ENCODE results near the gene CLCN6.

DNA sequence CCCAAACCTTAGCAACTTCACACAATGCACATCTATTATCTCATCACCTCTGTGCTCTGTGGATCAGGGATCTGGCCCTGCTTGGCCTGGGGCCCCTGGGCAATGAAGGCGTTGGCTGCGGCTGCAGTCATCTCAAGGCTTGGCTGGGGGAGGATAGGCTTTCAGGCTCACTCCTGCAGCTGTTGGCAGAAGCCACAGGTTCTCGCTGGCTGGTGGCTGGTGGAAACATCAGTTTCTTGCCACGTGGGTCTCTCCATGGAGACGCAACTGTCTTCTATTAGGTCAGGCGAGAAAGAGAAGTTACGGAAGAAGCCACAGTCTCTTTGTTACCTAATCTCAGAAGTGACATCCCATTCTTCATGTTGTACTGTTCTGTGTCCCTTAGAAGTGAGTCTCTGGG, 45.2 kb downstream of the CLCN6 start:
- TF ChIP-seq ZBTB7A (IDR thresholded peaks at IDR 0.05; ENCODE audit: low read depth), result no peak
- no peak for TF ChIP-seq FOXM1 (IDR thresholded peaks at IDR 0.05; ENCODE audit: borderline replicate concordance, low read depth)
- no peak for TF ChIP-seq TEAD4 (IDR thresholded peaks at IDR 0.05)
- TF ChIP-seq TAF1 (IDR thresholded peaks at IDR 0.05; ENCODE audit: low read depth), result no peak
- TF ChIP-seq RAD21 (IDR thresholded peaks at IDR 0.05; ENCODE audit: low read depth), result no peak

Measured in Ishikawa (cell line).